Kidney epithelial cell (primary cell): ENCODE data around the gene ZBTB24. TPM values are rescaled to one million over a fixed set of nuclear protein-coding genes. Genes with fewer than 3 reads are reported as not detected.

Experiments used
- DNase-seq: peaks from one replicate; pipeline ENCODE4 v3.0.0-alpha.2; 2010; ENCODE audit warnings: low read depth
- H3K27me3 ChIP-seq: 2 replicates; pipeline ENCODE4 v1.6.0; 2011; ENCODE audit warnings: low read length; ENCODE audit not compliant: control insufficient read depth, insufficient read depth
- H3K36me3 ChIP-seq: 2 replicates; pipeline ENCODE4 v1.5.1; 2011; ENCODE audit warnings: low read length; ENCODE audit not compliant: control insufficient read depth, insufficient read depth
- H3K4me3 ChIP-seq: 2 replicates; pipeline ENCODE4 v1.5.1; 2011; ENCODE audit warnings: low read depth, mild to moderate bottlenecking, control low read depth, low read length
- total RNA-seq: library from RNA; depleted of rRNA; stranded (reverse); fragments of >200 nt; gene quantifications from 2 replicates; pipeline ENCODE4 v1.2.3, GENCODE V29; 2015
- TF ChIP-seq, protein P1 (sequence below): IDR thresholded peaks from 2 replicates; pipeline ENCODE4 v1.5.1; 2011; ENCODE audit warnings: mild to moderate bottlenecking, moderate library complexity, low read length, control low read depth, inconsistent platforms; ENCODE audit not compliant: insufficient read depth, poor library complexity, severe bottlenecking

Gene ZBTB24
- total RNA-seq, 1 donor from 2014 or later = 10.9 TPM

- DNase-seq = no peak
- Histone ChIP-seq H3K36me3 (peaks cover 6% of the 10 kb centered on the region), H3K4me3 (no peak overlapping the region), H3K27me3 (no peaks in the 10 kb centered on the region)
- TF ChIP-seq, protein P1, sequence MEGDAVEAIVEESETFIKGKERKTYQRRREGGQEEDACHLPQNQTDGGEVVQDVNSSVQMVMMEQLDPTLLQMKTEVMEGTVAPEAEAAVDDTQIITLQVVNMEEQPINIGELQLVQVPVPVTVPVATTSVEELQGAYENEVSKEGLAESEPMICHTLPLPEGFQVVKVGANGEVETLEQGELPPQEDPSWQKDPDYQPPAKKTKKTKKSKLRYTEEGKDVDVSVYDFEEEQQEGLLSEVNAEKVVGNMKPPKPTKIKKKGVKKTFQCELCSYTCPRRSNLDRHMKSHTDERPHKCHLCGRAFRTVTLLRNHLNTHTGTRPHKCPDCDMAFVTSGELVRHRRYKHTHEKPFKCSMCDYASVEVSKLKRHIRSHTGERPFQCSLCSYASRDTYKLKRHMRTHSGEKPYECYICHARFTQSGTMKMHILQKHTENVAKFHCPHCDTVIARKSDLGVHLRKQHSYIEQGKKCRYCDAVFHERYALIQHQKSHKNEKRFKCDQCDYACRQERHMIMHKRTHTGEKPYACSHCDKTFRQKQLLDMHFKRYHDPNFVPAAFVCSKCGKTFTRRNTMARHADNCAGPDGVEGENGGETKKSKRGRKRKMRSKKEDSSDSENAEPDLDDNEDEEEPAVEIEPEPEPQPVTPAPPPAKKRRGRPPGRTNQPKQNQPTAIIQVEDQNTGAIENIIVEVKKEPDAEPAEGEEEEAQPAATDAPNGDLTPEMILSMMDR = no peak
These were observed 10.7 kb downstream of the ZBTB24 start for GRCh38 chr6:109472132-109472995.

GRCh38 chr6:109471105-109471810, 11.8 kb downstream of the ZBTB24 start:
- DNase-seq = no peak
- TF ChIP-seq, protein P1 = no peak
- no peaks in the 10 kb centered on the region for H3K27me3 ChIP-seq
- no peak overlapping the region for H3K4me3 ChIP-seq
- peaks cover 6% of the 10 kb centered on the region for H3K36me3 ChIP-seq

DNA sequence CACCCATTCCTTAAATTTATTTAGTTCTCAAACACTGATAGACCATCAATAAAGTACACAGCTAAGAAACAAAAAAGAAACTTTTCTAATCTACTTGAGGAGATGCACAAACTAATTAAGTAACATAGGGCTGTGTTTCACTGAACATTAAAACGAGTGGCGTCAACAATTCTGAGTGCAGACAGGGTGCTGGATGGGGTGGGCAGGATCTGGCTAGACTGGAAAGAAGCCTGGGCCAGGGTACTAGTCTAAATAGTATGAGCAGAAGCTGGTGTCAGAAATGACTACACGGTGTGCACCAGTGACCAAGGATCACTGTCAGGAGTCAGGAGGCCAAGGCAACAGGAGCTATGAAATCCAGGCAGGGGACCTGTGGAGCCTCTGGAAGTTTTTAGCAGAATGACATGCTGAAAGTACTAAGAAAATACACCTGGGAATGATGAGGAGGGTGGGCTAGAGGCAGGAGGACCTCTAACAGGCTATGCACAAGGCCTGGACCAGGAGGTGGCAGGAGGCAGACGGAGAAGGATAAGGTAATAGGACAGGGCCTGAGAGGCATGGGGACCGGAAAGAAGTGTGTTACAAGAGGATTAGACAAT, 13.3 kb downstream of the ZBTB24 start:
- peaks cover 4% of the 10 kb centered on the region for H3K36me3 ChIP-seq
- TF ChIP-seq, protein P1 = no peak

GRCh38 chr6:109467696-109468095, 15.3 kb downstream of the ZBTB24 start:
- no peak for DNase-seq
- Histone ChIP-seq H3K36me3 (peaks cover 3% of the 10 kb centered on the region), H3K27me3 (no peaks in the 10 kb centered on the region), H3K4me3 (no peak overlapping the region)
- TF ChIP-seq, protein P1 = no peak

More for the DNA sequence above, 13.3 kb downstream of the ZBTB24 start:
- Histone ChIP-seq H3K27me3 (no peaks in the 10 kb centered on the region), H3K4me3 (no peak overlapping the region)
- no peak for DNase-seq

DNA sequence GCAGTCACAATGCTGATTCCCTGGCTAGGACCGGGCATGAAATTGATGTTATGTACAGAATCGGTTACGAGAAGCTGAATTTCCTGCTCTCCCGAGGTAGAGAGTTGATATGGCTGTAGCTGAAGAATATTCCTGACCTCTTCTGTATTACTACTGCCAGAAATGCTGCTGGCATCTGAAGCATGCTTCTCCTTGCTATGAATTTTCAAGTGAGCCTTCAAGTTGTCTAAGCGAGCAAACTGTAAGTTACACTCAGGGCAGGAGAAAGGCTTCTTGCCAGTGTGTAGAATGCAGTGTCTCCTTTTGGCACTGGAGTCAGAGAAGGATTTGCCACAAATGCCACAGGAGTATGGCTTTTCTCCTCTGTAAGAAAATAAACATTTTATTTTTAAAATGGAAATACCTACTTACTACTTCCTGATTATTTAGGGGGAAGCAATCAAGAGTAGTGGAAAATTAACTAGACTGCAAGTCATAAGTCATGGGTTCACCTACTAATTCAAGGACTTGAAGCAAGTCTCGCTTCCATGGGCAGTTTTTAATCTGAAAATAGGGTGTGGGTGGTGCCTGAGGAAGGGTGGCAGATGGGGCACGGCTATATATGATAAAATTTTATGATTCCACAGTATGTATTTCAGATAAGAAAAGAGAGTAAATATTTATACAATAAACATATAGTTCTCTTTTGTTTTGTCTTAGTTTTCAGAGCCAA, 16.7 kb downstream of the ZBTB24 start:
- H3K36me3 ChIP-seq = no peaks in the 10 kb centered on the region
- H3K4me3 ChIP-seq = no peak overlapping the region
- no peaks in the 10 kb centered on the region for H3K27me3 ChIP-seq
- TF ChIP-seq, protein P1 = no peak
- DNase-seq = no peak
